Nephron (organoid): Measurements from ENCODE around the gene HOXC6.

Source experiments
- H3K27ac Mint-ChIP-seq, 3 experiments: 2 replicates each; pipeline ENCODE4 v1.8.0; 2020; ENCODE audit warnings: mixed read lengths in 3 of 3, mild to moderate bottlenecking in 2 of 3, moderate library complexity in 1 of 3
- H3K27me3 Mint-ChIP-seq: 2 replicates; pipeline ENCODE4 v1.8.0; 2021; ENCODE audit warnings: low read depth, mild to moderate bottlenecking, moderate library complexity, mixed read lengths
- H3K36me3 Mint-ChIP-seq: 2 replicates; pipeline ENCODE4 v1.8.0; 2020; ENCODE audit warnings: low read depth, mixed read lengths
- H3K4me1 Mint-ChIP-seq: 2 replicates; pipeline ENCODE4 v1.8.0; 2020; ENCODE audit warnings: mixed read lengths
- H3K4me3 Mint-ChIP-seq, 3 experiments: 2 replicates each; pipeline ENCODE4 v1.8.0; 2020; ENCODE audit warnings: mild to moderate bottlenecking in 3 of 3, mixed read lengths in 3 of 3, moderate library complexity in 2 of 3
- H3K9me3 Mint-ChIP-seq: 2 replicates; pipeline ENCODE4 v1.8.0; 2020; ENCODE audit warnings: mixed read lengths
- TF ChIP-seq, protein P1 (sequence below), 3 experiments: fragments of 200-600 bp; sonication (generic); IDR thresholded peaks; one replicate each; pipeline ENCODE4 v1.5.0; 2021; ENCODE audit warnings: antibody characterized with exemption in 3 of 3; ENCODE audit not compliant: unreplicated experiment in 3 of 3

The HOXC6 gene

DNA sequence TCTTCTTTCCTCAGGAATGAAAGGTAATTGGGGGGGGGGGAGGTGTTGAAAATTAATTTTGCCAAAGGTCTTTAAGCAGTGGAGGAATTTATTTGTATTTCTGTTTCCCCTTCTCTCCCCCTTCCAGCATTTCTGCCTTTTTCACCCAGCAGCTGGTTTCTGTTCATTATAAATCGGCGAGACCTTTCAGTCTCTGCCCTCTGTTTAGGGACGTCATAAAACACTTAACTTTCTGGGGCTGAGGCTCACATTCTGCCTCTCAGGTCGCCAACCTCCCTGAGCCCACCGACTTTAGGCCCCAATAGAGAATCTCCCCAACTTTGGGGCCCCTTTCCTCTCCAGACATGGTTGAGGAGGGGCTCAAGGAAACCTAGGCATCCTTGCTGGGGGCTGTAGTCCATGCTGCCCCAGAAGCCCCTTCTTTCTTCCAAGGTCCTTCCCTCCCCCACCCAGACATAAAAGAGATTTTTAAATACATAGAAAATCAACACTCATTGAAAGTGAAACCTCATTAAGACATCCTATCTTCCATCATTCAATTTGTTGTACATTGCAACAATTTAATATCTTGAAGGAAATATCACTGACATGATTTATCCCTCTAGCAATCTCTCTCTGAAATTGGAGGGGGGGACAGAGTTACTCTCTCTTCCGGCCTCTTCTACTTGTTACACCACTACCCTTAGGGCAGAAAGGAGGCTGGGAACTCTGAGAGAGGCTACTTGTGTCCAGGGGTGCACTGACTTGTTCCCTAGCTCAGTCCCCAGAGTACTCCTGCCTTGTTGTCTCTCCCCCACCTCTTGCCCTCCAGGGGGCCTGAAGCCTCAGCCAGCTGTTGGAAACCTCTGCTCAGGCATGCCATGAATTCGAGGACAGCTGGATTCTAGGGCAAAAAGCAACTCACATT, 2.5 kb upstream of the HOXC6 start:
- TF ChIP-seq, protein P1, sequence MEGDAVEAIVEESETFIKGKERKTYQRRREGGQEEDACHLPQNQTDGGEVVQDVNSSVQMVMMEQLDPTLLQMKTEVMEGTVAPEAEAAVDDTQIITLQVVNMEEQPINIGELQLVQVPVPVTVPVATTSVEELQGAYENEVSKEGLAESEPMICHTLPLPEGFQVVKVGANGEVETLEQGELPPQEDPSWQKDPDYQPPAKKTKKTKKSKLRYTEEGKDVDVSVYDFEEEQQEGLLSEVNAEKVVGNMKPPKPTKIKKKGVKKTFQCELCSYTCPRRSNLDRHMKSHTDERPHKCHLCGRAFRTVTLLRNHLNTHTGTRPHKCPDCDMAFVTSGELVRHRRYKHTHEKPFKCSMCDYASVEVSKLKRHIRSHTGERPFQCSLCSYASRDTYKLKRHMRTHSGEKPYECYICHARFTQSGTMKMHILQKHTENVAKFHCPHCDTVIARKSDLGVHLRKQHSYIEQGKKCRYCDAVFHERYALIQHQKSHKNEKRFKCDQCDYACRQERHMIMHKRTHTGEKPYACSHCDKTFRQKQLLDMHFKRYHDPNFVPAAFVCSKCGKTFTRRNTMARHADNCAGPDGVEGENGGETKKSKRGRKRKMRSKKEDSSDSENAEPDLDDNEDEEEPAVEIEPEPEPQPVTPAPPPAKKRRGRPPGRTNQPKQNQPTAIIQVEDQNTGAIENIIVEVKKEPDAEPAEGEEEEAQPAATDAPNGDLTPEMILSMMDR (IDR thresholded peaks at IDR 0.05; ENCODE audit: unreplicated experiment in 3 of 3) = no peak
- Mint-ChIP-seq H3K4me3 (peak overlapping the region; percentile 67 to 90 (median 79)), H3K27me3 (peaks cover 21% of the 10 kb centered on the region), H3K27ac (peak overlapping the region; percentile 95 to 98 (median 97)), H3K36me3 (peaks cover 10% of the 10 kb centered on the region), H3K4me1 (peaks cover 94% of the 10 kb centered on the region), H3K9me3 (no peaks in the 10 kb centered on the region)

DNA sequence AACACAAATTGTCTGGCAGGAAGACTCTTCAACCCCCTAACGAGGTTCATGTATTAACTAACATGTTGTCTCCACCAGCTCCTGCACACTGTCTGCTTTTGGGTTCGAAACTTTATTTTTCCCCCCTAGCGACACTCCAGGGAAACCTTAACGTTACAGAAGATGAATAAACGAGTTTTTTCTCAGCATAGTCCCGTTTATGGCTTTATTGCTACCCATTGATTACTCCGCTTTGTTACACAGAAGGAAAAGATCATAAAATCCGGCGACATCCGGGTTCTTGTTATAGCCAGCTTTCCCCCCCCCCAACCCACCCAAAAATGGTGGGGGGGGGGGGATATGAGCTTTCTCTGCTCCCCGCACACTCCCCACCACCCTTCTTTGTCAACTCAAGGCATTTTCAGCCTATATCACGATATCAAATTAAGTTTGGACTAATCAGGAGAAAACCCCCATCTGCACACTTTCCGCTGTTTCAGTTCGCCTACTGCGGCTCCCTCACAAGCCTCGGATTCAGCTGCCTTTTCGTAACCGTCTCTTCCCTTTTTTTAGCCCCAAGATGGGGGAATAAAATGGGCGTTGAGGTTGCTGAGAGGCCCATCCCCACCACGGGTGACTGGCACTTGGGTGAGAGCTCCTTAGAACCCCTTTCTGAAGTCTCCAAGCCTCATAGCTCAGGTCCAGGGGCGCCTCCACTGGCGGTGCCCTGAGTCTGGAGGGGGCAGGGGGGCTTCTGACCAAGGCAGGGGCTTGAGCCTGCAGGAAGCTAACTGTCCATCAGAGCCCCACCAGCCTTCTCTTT, 1.4 kb upstream of the HOXC6 start:
- H3K27ac Mint-ChIP-seq = peak overlapping the region; percentile 95 to 99 (median 97)
- TF ChIP-seq, protein P1 (IDR thresholded peaks at IDR 0.05; ENCODE audit: unreplicated experiment in 3 of 3) = no peak
- peaks cover 7% of the 10 kb centered on the region for H3K36me3 Mint-ChIP-seq
- H3K4me1 Mint-ChIP-seq = peaks cover 91% of the 10 kb centered on the region
- H3K27me3 Mint-ChIP-seq = peaks cover 21% of the 10 kb centered on the region
- H3K4me3 Mint-ChIP-seq = peak overlapping the region; percentile 76 to 91 (median 88)
- H3K9me3 Mint-ChIP-seq = no peaks in the 10 kb centered on the region

DNA sequence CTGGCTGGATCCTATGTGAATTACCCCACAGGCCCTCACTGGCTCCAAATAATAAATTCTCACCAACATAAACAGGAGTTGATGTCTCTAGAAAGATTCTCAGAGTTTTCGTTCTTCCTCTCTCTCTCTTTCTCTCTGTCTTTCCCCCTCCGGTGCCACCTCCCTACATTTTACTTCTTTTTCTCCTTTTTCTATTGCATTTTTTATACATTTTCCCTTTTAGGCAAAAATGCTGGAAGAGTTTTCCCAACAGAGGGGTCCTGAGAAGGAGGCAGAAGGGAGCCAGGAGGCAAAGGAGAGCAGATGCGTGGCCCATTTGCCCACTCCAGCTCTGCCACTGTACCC, 826 bp upstream of the HOXC6 start:
- peaks cover 91% of the 10 kb centered on the region for H3K4me1 Mint-ChIP-seq
- H3K36me3 Mint-ChIP-seq = peaks cover 7% of the 10 kb centered on the region
- H3K27me3 Mint-ChIP-seq = peaks cover 21% of the 10 kb centered on the region
- TF ChIP-seq, protein P1 (IDR thresholded peaks at IDR 0.05; ENCODE audit: unreplicated experiment in 3 of 3) = no peak
- peak overlapping the region; percentile 95 to 99 (median 97) for H3K27ac Mint-ChIP-seq
- peak overlapping the region; percentile 76 to 91 (median 88) for H3K4me3 Mint-ChIP-seq
- no peaks in the 10 kb centered on the region for H3K9me3 Mint-ChIP-seq

DNA sequence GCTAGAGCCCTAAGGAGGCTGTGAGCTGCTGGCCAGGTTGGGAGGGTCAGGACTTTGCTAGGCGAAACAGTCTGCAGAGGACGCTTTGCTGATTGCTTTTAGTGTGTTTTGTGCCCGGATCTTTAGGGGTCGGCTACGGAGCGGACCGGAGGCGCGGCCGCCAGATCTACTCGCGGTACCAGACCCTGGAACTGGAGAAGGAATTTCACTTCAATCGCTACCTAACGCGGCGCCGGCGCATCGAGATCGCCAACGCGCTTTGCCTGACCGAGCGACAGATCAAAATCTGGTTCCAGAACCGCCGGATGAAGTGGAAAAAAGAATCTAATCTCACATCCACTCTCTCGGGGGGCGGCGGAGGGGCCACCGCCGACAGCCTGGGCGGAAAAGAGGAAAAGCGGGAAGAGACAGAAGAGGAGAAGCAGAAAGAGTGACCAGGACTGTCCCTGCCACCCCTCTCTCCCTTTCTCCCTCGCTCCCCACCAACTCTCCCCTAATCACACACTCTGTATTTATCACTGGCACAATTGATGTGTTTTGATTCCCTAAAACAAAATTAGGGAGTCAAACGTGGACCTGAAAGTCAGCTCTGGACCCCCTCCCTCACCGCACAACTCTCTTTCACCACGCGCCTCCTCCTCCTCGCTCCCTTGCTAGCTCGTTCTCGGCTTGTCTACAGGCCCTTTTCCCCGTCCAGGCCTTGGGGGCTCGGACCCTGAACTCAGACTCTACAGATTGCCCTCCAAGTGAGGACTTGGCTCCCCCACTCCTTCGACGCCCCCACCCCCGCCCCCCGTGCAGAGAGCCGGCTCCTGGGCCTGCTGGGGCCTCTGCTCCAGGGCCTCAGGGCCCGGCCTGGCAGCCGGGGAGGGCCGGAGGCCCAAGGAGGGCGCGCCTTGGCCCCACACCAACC, 1.5 kb downstream of the HOXC6 start:
- TF ChIP-seq, protein P1 (IDR thresholded peaks at IDR 0.05; ENCODE audit: unreplicated experiment in 3 of 3) = no peak
- H3K27ac Mint-ChIP-seq = peak overlapping the region; percentile 95 to 100 (median 97)

DNA sequence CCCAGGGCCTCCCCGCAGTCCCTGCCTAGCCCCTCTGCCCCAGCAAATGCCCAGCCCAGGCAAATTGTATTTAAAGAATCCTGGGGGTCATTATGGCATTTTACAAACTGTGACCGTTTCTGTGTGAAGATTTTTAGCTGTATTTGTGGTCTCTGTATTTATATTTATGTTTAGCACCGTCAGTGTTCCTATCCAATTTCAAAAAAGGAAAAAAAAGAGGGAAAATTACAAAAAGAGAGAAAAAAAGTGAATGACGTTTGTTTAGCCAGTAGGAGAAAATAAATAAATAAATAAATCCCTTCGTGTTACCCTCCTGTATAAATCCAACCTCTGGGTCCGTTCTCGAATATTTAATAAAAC, 2.2 kb downstream of the HOXC6 start:
- Mint-ChIP-seq H3K9me3 (no peaks in the 10 kb centered on the region), H3K4me3 (peak overlapping the region; percentile 70 to 87 (median 82)), H3K4me1 (peaks cover 85% of the 10 kb centered on the region), H3K27ac (peak overlapping the region; percentile 95 to 100 (median 97)), H3K27me3 (peaks cover 15% of the 10 kb centered on the region), H3K36me3 (peaks cover 7% of the 10 kb centered on the region)
- TF ChIP-seq, protein P1 (IDR thresholded peaks at IDR 0.05; ENCODE audit: unreplicated experiment in 3 of 3) = no peak

More for the DNA sequence above, 1.5 kb downstream of the HOXC6 start:
- Mint-ChIP-seq H3K4me3 (peak overlapping the region; percentile 70 to 92 (median 89)), H3K27me3 (peaks cover 15% of the 10 kb centered on the region), H3K9me3 (no peaks in the 10 kb centered on the region), H3K4me1 (peaks cover 85% of the 10 kb centered on the region), H3K36me3 (peaks cover 7% of the 10 kb centered on the region)
